Endothelial cell (in vitro differentiated cells): Measurements from ENCODE around the gene RANBP3. TPM values are rescaled to one million over a fixed set of nuclear protein-coding genes. Genes with fewer than 3 reads are reported as not detected.

Experiments used
- DNase-seq: peaks from one replicate; pipeline ENCODE4 v3.0.0; 2021; ENCODE audit warnings: low spot score
- H3K27ac Mint-ChIP-seq: one replicate; pipeline ENCODE4 v1.8.0; 2021; ENCODE audit warnings: mixed read lengths, inconsistent platforms; ENCODE audit not compliant: unreplicated experiment
- H3K27me3 Mint-ChIP-seq: one replicate; pipeline ENCODE4 v1.8.0; 2021; ENCODE audit warnings: mild to moderate bottlenecking, moderate library complexity, mixed read lengths, inconsistent platforms; ENCODE audit not compliant: unreplicated experiment
- H3K36me3 Mint-ChIP-seq: one replicate; pipeline ENCODE4 v1.8.0; 2021; ENCODE audit warnings: mild to moderate bottlenecking, low read depth, mixed read lengths, inconsistent platforms; ENCODE audit not compliant: unreplicated experiment
- H3K4me1 Mint-ChIP-seq: one replicate; pipeline ENCODE4 v1.8.0; 2021; ENCODE audit warnings: mild to moderate bottlenecking, mixed read lengths, inconsistent platforms; ENCODE audit not compliant: unreplicated experiment
- H3K4me3 Mint-ChIP-seq: one replicate; pipeline ENCODE4 v1.8.0; 2021; ENCODE audit warnings: mild to moderate bottlenecking, mixed read lengths, inconsistent platforms; ENCODE audit not compliant: unreplicated experiment
- H3K9me3 Mint-ChIP-seq: one replicate; pipeline ENCODE4 v1.8.0; 2021; ENCODE audit warnings: mixed read lengths, inconsistent platforms; ENCODE audit not compliant: unreplicated experiment
- CTCF ChIP-seq: fragments of 200-600 bp; sonication (generic); IDR thresholded peaks from one replicate; pipeline ENCODE4 v1.5.0; 2021; ENCODE audit warnings: antibody characterized with exemption; ENCODE audit not compliant: unreplicated experiment
- total RNA-seq: library from RNA; stranded (reverse); fragmentation: NEBNext Ultra II Directional; extraction: Animal tissue kit (Norgen Biotek cat#: 25700); gene quantifications from one replicate; pipeline ENCODE4 v1.2.1, GENCODE V29; 2021; ENCODE audit not compliant: unreplicated experiment

The RANBP3 gene
- total RNA-seq, 1 donor from 2014 or later: 69.5 TPM

- TF ChIP-seq CTCF: no peak
- Mint-ChIP-seq H3K4me1 (peaks cover 46% of the 10 kb centered on the region), H3K4me3 (no peak overlapping the region), H3K36me3 (peaks cover 9% of the 10 kb centered on the region), H3K27ac (no peak overlapping the region), H3K27me3 (peaks cover 12% of the 10 kb centered on the region), H3K9me3 (no peaks in the 10 kb centered on the region)
- no peak for DNase-seq
These were observed 20.8 kb downstream of the RANBP3 start for GRCh38 chr19:5957170-5957569.

GRCh38 chr19:5956728-5957127, 21.2 kb downstream of the RANBP3 start:
- Mint-ChIP-seq H3K4me1 (peaks cover 46% of the 10 kb centered on the region), H3K36me3 (peaks cover 9% of the 10 kb centered on the region), H3K9me3 (no peaks in the 10 kb centered on the region), H3K27me3 (peaks cover 12% of the 10 kb centered on the region), H3K4me3 (no peak overlapping the region), H3K27ac (no peak overlapping the region)
- no peak for DNase-seq
- no peak for TF ChIP-seq CTCF

- peaks cover 48% of the 10 kb centered on the region for H3K4me1 Mint-ChIP-seq
These were observed 21.6 kb downstream of the RANBP3 start for GRCh38 chr19:5956323-5956722.

GRCh38 chr19:5955636-5955935, 22.4 kb downstream of the RANBP3 start:
- no peaks in the 10 kb centered on the region for H3K9me3 Mint-ChIP-seq
- no peak overlapping the region for H3K27ac Mint-ChIP-seq
- no peak overlapping the region for H3K4me3 Mint-ChIP-seq
- H3K36me3 Mint-ChIP-seq: peaks cover 9% of the 10 kb centered on the region
- peaks cover 48% of the 10 kb centered on the region for H3K4me1 Mint-ChIP-seq
- no peak for DNase-seq
- H3K27me3 Mint-ChIP-seq: peaks cover 10% of the 10 kb centered on the region
- TF ChIP-seq CTCF: no peak

More at GRCh38 chr19:5956323-5956722, 21.6 kb downstream of the RANBP3 start:
- H3K9me3 Mint-ChIP-seq: no peaks in the 10 kb centered on the region
- peaks cover 12% of the 10 kb centered on the region for H3K27me3 Mint-ChIP-seq
- DNase-seq: no peak
- H3K27ac Mint-ChIP-seq: no peak overlapping the region
- H3K4me3 Mint-ChIP-seq: no peak overlapping the region
- no peak for TF ChIP-seq CTCF
- H3K36me3 Mint-ChIP-seq: peaks cover 9% of the 10 kb centered on the region

GRCh38 chr19:5954293-5954692, 23.6 kb downstream of the RANBP3 start:
- no peak for DNase-seq
- peaks cover 6% of the 10 kb centered on the region for H3K36me3 Mint-ChIP-seq
- H3K27ac Mint-ChIP-seq: peak overlapping the region; percentile 62
- no peaks in the 10 kb centered on the region for H3K9me3 Mint-ChIP-seq
- no peak overlapping the region for H3K4me3 Mint-ChIP-seq
- peaks cover 55% of the 10 kb centered on the region for H3K4me1 Mint-ChIP-seq
- no peak for TF ChIP-seq CTCF
- peaks cover 7% of the 10 kb centered on the region for H3K27me3 Mint-ChIP-seq
